ENCODE results near the gene DRC3.

Gene DRC3

GRCh38 chr17:17988427-17988945, 15.8 kb downstream of the DRC3 start:
- no peak for ATAC-seq
- no peak for TF ChIP-seq ISL1 (CRISPR knock-in tag; IDR thresholded peaks at IDR 0.05)
- TF ChIP-seq ESRRG (CRISPR knock-in tag; IDR thresholded peaks at IDR 0.05), result no peak
- TF ChIP-seq, protein P1, sequence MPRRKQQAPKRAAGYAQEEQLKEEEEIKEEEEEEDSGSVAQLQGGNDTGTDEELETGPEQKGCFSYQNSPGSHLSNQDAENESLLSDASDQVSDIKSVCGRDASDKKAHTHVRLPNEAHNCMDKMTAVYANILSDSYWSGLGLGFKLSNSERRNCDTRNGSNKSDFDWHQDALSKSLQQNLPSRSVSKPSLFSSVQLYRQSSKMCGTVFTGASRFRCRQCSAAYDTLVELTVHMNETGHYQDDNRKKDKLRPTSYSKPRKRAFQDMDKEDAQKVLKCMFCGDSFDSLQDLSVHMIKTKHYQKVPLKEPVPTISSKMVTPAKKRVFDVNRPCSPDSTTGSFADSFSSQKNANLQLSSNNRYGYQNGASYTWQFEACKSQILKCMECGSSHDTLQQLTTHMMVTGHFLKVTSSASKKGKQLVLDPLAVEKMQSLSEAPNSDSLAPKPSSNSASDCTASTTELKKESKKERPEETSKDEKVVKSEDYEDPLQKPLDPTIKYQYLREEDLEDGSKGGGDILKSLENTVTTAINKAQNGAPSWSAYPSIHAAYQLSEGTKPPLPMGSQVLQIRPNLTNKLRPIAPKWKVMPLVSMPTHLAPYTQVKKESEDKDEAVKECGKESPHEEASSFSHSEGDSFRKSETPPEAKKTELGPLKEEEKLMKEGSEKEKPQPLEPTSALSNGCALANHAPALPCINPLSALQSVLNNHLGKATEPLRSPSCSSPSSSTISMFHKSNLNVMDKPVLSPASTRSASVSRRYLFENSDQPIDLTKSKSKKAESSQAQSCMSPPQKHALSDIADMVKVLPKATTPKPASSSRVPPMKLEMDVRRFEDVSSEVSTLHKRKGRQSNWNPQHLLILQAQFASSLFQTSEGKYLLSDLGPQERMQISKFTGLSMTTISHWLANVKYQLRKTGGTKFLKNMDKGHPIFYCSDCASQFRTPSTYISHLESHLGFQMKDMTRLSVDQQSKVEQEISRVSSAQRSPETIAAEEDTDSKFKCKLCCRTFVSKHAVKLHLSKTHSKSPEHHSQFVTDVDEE (CRISPR knock-in tag; IDR thresholded peaks at IDR 0.05), result no peak
- no peak for TF ChIP-seq ARNTL (CRISPR knock-in tag; IDR thresholded peaks at IDR 0.05; ENCODE audit: borderline replicate concordance, low read depth)
- TF ChIP-seq ZFP3 (CRISPR knock-in tag; IDR thresholded peaks at IDR 0.05), result no peak
- no peak for TF ChIP-seq RARB (CRISPR knock-in tag; IDR thresholded peaks at IDR 0.05)
- no peak for TF ChIP-seq GLIS3 (CRISPR knock-in tag; IDR thresholded peaks at IDR 0.05)
- TF ChIP-seq SNAI2 (CRISPR knock-in tag; IDR thresholded peaks at IDR 0.05), result no peak
- TF ChIP-seq ZFP30 (CRISPR knock-in tag; IDR thresholded peaks at IDR 0.05), result no peak
- TF ChIP-seq, protein P2, sequence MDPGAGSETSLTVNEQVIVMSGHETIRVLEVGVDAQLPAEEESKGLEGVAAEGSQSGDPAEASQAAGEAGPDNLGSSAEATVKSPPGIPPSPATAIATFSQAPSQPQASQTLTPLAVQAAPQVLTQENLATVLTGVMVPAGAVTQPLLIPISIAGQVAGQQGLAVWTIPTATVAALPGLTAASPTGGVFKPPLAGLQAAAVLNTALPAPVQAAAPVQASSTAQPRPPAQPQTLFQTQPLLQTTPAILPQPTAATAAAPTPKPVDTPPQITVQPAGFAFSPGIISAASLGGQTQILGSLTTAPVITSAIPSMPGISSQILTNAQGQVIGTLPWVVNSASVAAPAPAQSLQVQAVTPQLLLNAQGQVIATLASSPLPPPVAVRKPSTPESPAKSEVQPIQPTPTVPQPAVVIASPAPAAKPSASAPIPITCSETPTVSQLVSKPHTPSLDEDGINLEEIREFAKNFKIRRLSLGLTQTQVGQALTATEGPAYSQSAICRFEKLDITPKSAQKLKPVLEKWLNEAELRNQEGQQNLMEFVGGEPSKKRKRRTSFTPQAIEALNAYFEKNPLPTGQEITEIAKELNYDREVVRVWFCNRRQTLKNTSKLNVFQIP (CRISPR knock-in tag; IDR thresholded peaks at IDR 0.05; ENCODE audit: borderline replicate concordance, low read depth), result no peak

DNA sequence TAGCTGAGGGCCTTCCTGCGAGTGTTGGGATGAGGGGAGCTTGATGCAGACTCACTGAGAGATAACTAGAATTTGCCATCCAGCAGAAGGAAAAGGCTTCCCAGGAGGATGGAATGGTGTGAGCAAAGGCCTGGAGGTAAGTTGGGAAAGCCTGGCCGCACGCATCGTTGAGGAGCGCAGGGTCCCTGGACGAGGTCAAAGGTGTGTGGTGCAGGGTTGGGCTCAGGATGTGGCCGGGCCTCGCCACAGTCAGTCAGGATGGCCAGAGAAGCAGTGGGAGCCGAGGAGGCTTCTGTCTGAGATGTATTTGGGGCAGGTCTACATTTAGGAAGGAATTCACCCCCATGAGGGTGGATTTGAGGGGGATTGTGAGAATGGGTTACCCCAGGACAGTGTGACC, 16.4 kb downstream of the DRC3 start:
- no peak for ATAC-seq

GRCh38 chr17:17989618-17990017, 17.0 kb downstream of the DRC3 start:
- no peak for ATAC-seq
- TF ChIP-seq ARNTL (CRISPR knock-in tag; IDR thresholded peaks at IDR 0.05; ENCODE audit: borderline replicate concordance, low read depth) (no peak), CSRNP3 (CRISPR knock-in tag; IDR thresholded peaks at IDR 0.05) (no peak), ZFP30 (CRISPR knock-in tag; IDR thresholded peaks at IDR 0.05) (no peak), GLIS3 (CRISPR knock-in tag; IDR thresholded peaks at IDR 0.05) (no peak), RARB (CRISPR knock-in tag; IDR thresholded peaks at IDR 0.05) (no peak), ESRRG (CRISPR knock-in tag; IDR thresholded peaks at IDR 0.05) (no peak), ZNF8 (CRISPR knock-in tag; IDR thresholded peaks at IDR 0.05) (no peak), CSDC2 (CRISPR knock-in tag; IDR thresholded peaks at IDR 0.05) (no peak), OSR1 (CRISPR knock-in tag; IDR thresholded peaks at IDR 0.05) (no peak), BACH2 (CRISPR knock-in tag; IDR thresholded peaks at IDR 0.05; ENCODE audit: borderline replicate concordance) (no peak), TOX (CRISPR knock-in tag; IDR thresholded peaks at IDR 0.05; ENCODE audit: borderline replicate concordance) (no peak), ZFP3 (CRISPR knock-in tag; IDR thresholded peaks at IDR 0.05) (no peak), ZNF70 (CRISPR knock-in tag; IDR thresholded peaks at IDR 0.05) (no peak), ZNF565 (CRISPR knock-in tag; conservative IDR thresholded peaks at IDR 0.05; ENCODE audit: low read depth) (no peak), ISL1 (CRISPR knock-in tag; IDR thresholded peaks at IDR 0.05) (no peak), SNAI2 (CRISPR knock-in tag; IDR thresholded peaks at IDR 0.05) (no peak), PPARA (CRISPR knock-in tag; IDR thresholded peaks at IDR 0.05; ENCODE audit: borderline replicate concordance) (no peak)
- TF ChIP-seq, protein P2 (CRISPR knock-in tag; IDR thresholded peaks at IDR 0.05; ENCODE audit: borderline replicate concordance, low read depth), result no peak
- TF ChIP-seq, protein P3, sequence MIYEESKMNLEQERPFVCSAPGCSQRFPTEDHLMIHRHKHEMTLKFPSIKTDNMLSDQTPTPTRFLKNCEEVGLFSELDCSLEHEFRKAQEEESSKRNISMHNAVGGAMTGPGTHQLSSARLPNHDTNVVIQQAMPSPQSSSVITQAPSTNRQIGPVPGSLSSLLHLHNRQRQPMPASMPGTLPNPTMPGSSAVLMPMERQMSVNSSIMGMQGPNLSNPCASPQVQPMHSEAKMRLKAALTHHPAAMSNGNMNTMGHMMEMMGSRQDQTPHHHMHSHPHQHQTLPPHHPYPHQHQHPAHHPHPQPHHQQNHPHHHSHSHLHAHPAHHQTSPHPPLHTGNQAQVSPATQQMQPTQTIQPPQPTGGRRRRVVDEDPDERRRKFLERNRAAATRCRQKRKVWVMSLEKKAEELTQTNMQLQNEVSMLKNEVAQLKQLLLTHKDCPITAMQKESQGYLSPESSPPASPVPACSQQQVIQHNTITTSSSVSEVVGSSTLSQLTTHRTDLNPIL (CRISPR knock-in tag; IDR thresholded peaks at IDR 0.05; ENCODE audit: low read depth), result no peak

More for the DNA sequence above, 16.4 kb downstream of the DRC3 start:
- TF ChIP-seq ZFP30 (CRISPR knock-in tag; IDR thresholded peaks at IDR 0.05), result no peak
- TF ChIP-seq PPARA (CRISPR knock-in tag; IDR thresholded peaks at IDR 0.05; ENCODE audit: borderline replicate concordance), result no peak
- TF ChIP-seq, protein P1 (CRISPR knock-in tag; IDR thresholded peaks at IDR 0.05), result no peak
- TF ChIP-seq BACH2 (CRISPR knock-in tag; IDR thresholded peaks at IDR 0.05; ENCODE audit: borderline replicate concordance), result no peak

Measured in SK-N-SH treated with all-trans-retinoic acid at 6 μM for 48 hours (cell line).